ENCODE results near the gene IQCF5. TPM values are rescaled to one million over a fixed set of nuclear protein-coding genes. Genes with fewer than 3 reads are reported as not detected.

The IQCF5 gene
- total and polyA plus RNA-seq, 2 of the 4 experiments (the other 2 are of a cell fraction): not detected

- CTCF ChIA-PET: no interaction called here
- no peak overlapping the region for H4K5ac ChIP-seq (ENCODE audit: low read depth, low read length)
- H3K4ac ChIP-seq (ENCODE audit: low read depth, low read length): no peak overlapping the region
- H2BK15ac ChIP-seq (ENCODE audit: low read depth, low read length): no peak overlapping the region
- H3K27me3 ChIP-seq (ENCODE audit: control insufficient read depth, insufficient read depth, low read length): peaks cover 1% of the 10 kb centered on the region; the same call in 1 of the 2 replicates
- in situ Hi-C loops (cut with MboI; ENCODE audit: low sequenced_read_pairs): no loop called here
- H3K14ac ChIP-seq (replicated peaks; ENCODE audit: low read depth, low read length): no peak overlapping the region
- H3K4me1 ChIP-seq (ENCODE audit: control insufficient read depth, insufficient read depth, low read length): no peaks in the 10 kb centered on the region
- ATAC-seq (ENCODE audit: low read depth): no peak
- H2BK20ac ChIP-seq (ENCODE audit: low read depth, low read length): no peak overlapping the region
- no peak for DNase-seq
- H3K18ac ChIP-seq (ENCODE audit: low read depth, low read length): no peak overlapping the region
- H3K4me3 ChIP-seq (ENCODE audit: insufficient read depth, low read depth, low read length): no peak overlapping the region
- no peaks in the 10 kb centered on the region for H3K9me1 ChIP-seq (ENCODE audit: insufficient read depth, low read length)
- BruUV-seq (replicated peaks): no TSS peak
- H2AFZ ChIP-seq (replicated peaks; ENCODE audit: low read length, poor library complexity): no peak overlapping the region
- no peak overlapping the region for H2AK9ac ChIP-seq (replicated peaks; ENCODE audit: low read depth, low read length, poor library complexity)
- no peak overlapping the region for H2AK5ac ChIP-seq (ENCODE audit: low read depth, low read length)
- H4K8ac ChIP-seq (ENCODE audit: low read depth in 2 of 2, low read length in 2 of 2): no peak overlapping the region
- H3K27ac ChIP-seq (ENCODE audit: insufficient read depth, low read length): no peak overlapping the region
- dilution Hi-C loops (cut with HindIII; ENCODE audit: low sequenced_read_pairs, unreplicated experiment): no loop called here
- intact Hi-C loops (cut with micrococcal nuclease): no loop called here
- H2BK120ac ChIP-seq (ENCODE audit: low read depth, low read length): no peak overlapping the region
- H3K23ac ChIP-seq (ENCODE audit: low read depth, low read length): no peak overlapping the region
- no peak overlapping the region for H3K9ac ChIP-seq (ENCODE audit: low read depth, low read length)
- H2BK5ac ChIP-seq (ENCODE audit: low read depth, low read length, poor library complexity, severe bottlenecking): no peak overlapping the region
- H4K20me1 ChIP-seq (ENCODE audit: insufficient read depth, low read length): no peaks in the 10 kb centered on the region
- H3K36me3 ChIP-seq (ENCODE audit: control insufficient read depth, insufficient read depth, low read length): no peaks in the 10 kb centered on the region
- whole genome bisulfite sequencing, 2 experiments (ENCODE audit: extremely low coverage in 2 of 2, insufficient read length in 1 of 2): no CpG with 5 or more reads among the region's 2 CpGs
- no peak overlapping the region for H4K91ac ChIP-seq (ENCODE audit: insufficient read depth, low read depth, low read length)
- no peaks in the 10 kb centered on the region for H3K9me3 ChIP-seq (ENCODE audit: control insufficient read depth, insufficient read depth, low read length)
- no peak for TF ChIP-seq RCOR1 (IDR thresholded peaks at IDR 0.05; ENCODE audit: insufficient replicate concordance, low read length)
- TF ChIP-seq CHD1 (IDR thresholded peaks at IDR 0.05; ENCODE audit: low read depth, low read length): no peak
- TF ChIP-seq MAFK (IDR thresholded peaks at IDR 0.05; ENCODE audit: low read depth, low read length): no peak
- TF ChIP-seq CEBPB (IDR thresholded peaks at IDR 0.05; ENCODE audit: low read depth, low read length): no peak
- no peak for TF ChIP-seq MAZ (IDR thresholded peaks at IDR 0.05; ENCODE audit: borderline replicate concordance, low read depth, low read length)
- no peak for TF ChIP-seq FOS (IDR thresholded peaks at IDR 0.05; ENCODE audit: low read depth, low read length)
- no peak for TF ChIP-seq SMC3 (IDR thresholded peaks at IDR 0.05; ENCODE audit: low read depth, low read length)
- no peak for TF ChIP-seq MXI1 (IDR thresholded peaks at IDR 0.05; ENCODE audit: borderline replicate concordance, low read depth, low read length)
- TF ChIP-seq BHLHE40 (IDR thresholded peaks at IDR 0.05; ENCODE audit: low read depth, low read length): no peak
- no peak for TF ChIP-seq NFE2L2 (IDR thresholded peaks at IDR 0.05; ENCODE audit: low read depth, low read length)
- TF ChIP-seq RFX5 (IDR thresholded peaks at IDR 0.05; ENCODE audit: low read depth, low read length): no peak
- TF ChIP-seq USF2 (IDR thresholded peaks at IDR 0.05; ENCODE audit: low read depth, low read length): no peak
- no peak for TF ChIP-seq ELK1 (IDR thresholded peaks at IDR 0.05; ENCODE audit: borderline replicate concordance, low read depth, low read length)
- no peak for TF ChIP-seq POLR2A (IDR thresholded peaks at IDR 0.05; ENCODE audit: low read depth, low read length)
- no peak overlapping the region for H3K4me2 ChIP-seq (ENCODE audit: low read depth, low read length)
- no peaks in the 10 kb centered on the region for H3K79me1 ChIP-seq (ENCODE audit: low read depth in 1 of 2, low read length in 2 of 2)
- no peak overlapping the region for H3K56ac ChIP-seq (ENCODE audit: extremely low read depth, insufficient read depth, low read length)
- POLR2A ChIA-PET (ENCODE audit: unreplicated experiment): no interaction called here
Measured at GRCh38 chr3:51869304-51869703, 6.1 kb downstream of the IQCF5 start.
